NCI-H187 treated with DMSO at 0.1 percent for 48 hours (cell line): Measurements from ENCODE around the gene NBPF11.
A peak's percentile ranks its signal among the peaks of the same experiment; 100 is the strongest.
"Not testable (repeated sequence)": the region's sequence is repeated elsewhere in the genome, so short reads cannot be mapped to it uniquely, and the experiment has no call there.

Source experiments
- DNase-seq: peaks from one replicate; lab custom pipeline; 2025; lab: John Stamatoyannopoulos, UW

Gene NBPF11

GRCh38 chr1:148149050-148149815 lies 2.8 kb downstream of the NBPF11 start:
- DNase-seq, result not testable (repeated sequence)

- DNase-seq, result not testable (repeated sequence)
Observed at GRCh38 chr1:148147052-148147838, 4.8 kb downstream of the NBPF11 start.

GRCh38 chr1:148146191-148146997 lies 5.7 kb downstream of the NBPF11 start:
- DNase-seq, result not testable (repeated sequence)

GRCh38 chr1:148143223-148143622 lies 8.9 kb downstream of the NBPF11 start:
- not testable (repeated sequence) for DNase-seq

GRCh38 chr1:148141936-148142335 lies 10.1 kb downstream of the NBPF11 start:
- DNase-seq, result not testable (repeated sequence)

GRCh38 chr1:148138606-148139005 lies 13.5 kb downstream of the NBPF11 start:
- not testable (repeated sequence) for DNase-seq

- not testable (repeated sequence) for DNase-seq
Observed at GRCh38 chr1:148122341-148122740, 29.7 kb downstream of the NBPF11 start.

GRCh38 chr1:148120395-148120794 lies 31.7 kb downstream of the NBPF11 start:
- not testable (repeated sequence) for DNase-seq

GRCh38 chr1:148095732-148096131 lies 56.3 kb downstream of the NBPF11 start:
- DNase-seq, result not testable (repeated sequence)

GRCh38 chr1:148086196-148086595 lies 65.9 kb downstream of the NBPF11 start:
- DNase-seq, result peak; percentile 24

- not testable (repeated sequence) for DNase-seq
Observed at GRCh38 chr1:148081205-148081604, 70.9 kb downstream of the NBPF11 start.

- not testable (repeated sequence) for DNase-seq
Observed at GRCh38 chr1:148078632-148079519, 73.2 kb downstream of the NBPF11 start.

- not testable (repeated sequence) for DNase-seq
Observed at GRCh38 chr1:148078090-148078489, 74.0 kb downstream of the NBPF11 start.

GRCh38 chr1:148077458-148077857 lies 74.6 kb downstream of the NBPF11 start:
- not testable (repeated sequence) for DNase-seq

- DNase-seq, result not testable (repeated sequence)
Observed at GRCh38 chr1:148073392-148073791, 78.7 kb downstream of the NBPF11 start.

- not testable (repeated sequence) for DNase-seq
Observed at GRCh38 chr1:148068606-148069005, 83.5 kb downstream of the NBPF11 start.

- not testable (repeated sequence) for DNase-seq
Observed at GRCh38 chr1:148068201-148068600, 83.9 kb downstream of the NBPF11 start.

GRCh38 chr1:148060294-148060701 lies 91.8 kb downstream of the NBPF11 start:
- DNase-seq, result not testable (repeated sequence)

GRCh38 chr1:148057384-148057783 lies 94.7 kb downstream of the NBPF11 start:
- not testable (repeated sequence) for DNase-seq
